Neural progenitor cell (in vitro differentiated cells): ENCODE data around the gene FBXO34.

Source experiments
- CTCF ChIP-seq: fragments of 200-600 bp; sonication (generic); IDR thresholded peaks from 2 replicates; pipeline ENCODE4 v1.5.1; 2017; ENCODE audit warnings: antibody characterized with exemption, mild to moderate bottlenecking
- EZH2 ChIP-seq: fragments of 200-600 bp; sonication (generic); IDR thresholded peaks from 2 replicates; pipeline ENCODE4 v1.6.1; 2017; ENCODE audit warnings: antibody characterized with exemption, mild to moderate bottlenecking, moderate library complexity

GRCh38 chr14:55399852-55400251 lies 128.6 kb downstream of the FBXO34 start:
- TF ChIP-seq CTCF (no peak), EZH2 (no peak)
